ENCODE results near the gene KATNAL2. TPM values are rescaled to one million over a fixed set of nuclear protein-coding genes. Genes with fewer than 3 reads are reported as not detected.
A peak's percentile ranks its signal among the peaks of the same experiment; 100 is the strongest.

The KATNAL2 gene
- polyA plus RNA-seq, 3 donors = 0.35 to 0.36 TPM; not detected in 1

GRCh38 chr18:47095810-47096209, 178.4 kb downstream of the KATNAL2 start:
- Mint-ChIP-seq H3K27me3 (ENCODE audit: low read depth in 3 of 3) (peaks cover 1 to 4% (median 2%) of the 10 kb centered on the region in 3 donors), H3K27ac (no peak overlapping the region), H3K4me1 (no peaks in the 10 kb centered on the region), H3K9me3 (no peaks in the 10 kb centered on the region), H3K4me3 (no peak overlapping the region), H3K36me3 (peaks cover 5 to 7% of the 10 kb centered on the region in 2 donors)
- H3K79me2 ChIP-seq (ENCODE audit: insufficient read depth, low read length) = no peaks in the 10 kb centered on the region
- H3K9ac ChIP-seq (ENCODE audit: insufficient read depth, low read length, poor library complexity, severe bottlenecking) = no peak overlapping the region
- H3K27ac ChIP-seq (ENCODE audit: low read depth in 1 of 2, low read length in 2 of 2) = no peak overlapping the region
- H3K36me3 ChIP-seq (replicated peaks in 1 of 2; ENCODE audit: control insufficient read depth in 1 of 2, insufficient read depth in 2 of 2, low read length in 2 of 2) = no peaks in the 10 kb centered on the region
- H4K20me1 ChIP-seq (ENCODE audit: insufficient read depth, low read length) = no peaks in the 10 kb centered on the region
- H3K27me3 ChIP-seq (ENCODE audit: control insufficient read depth in 2 of 2, insufficient read depth in 2 of 2, low read length in 2 of 2) = no peaks in the 10 kb centered on the region
- intact Hi-C loops (cut with micrococcal nuclease) = no loop called here
- H3K4me1 ChIP-seq (ENCODE audit: control insufficient read depth in 1 of 2, insufficient read depth in 2 of 2, low read length in 2 of 2) = no peaks in the 10 kb centered on the region
- no peak for TF ChIP-seq CTCF (IDR thresholded peaks at IDR 0.05)
- 100% methylated on average over 2 of the region's 3 CpGs for WGBS (ENCODE audit: insufficient coverage)
- H3K9me3 ChIP-seq (replicated peaks in 1 of 2; ENCODE audit: control insufficient read depth in 1 of 2, insufficient read depth in 1 of 2, low read length in 2 of 2) = no peaks in the 10 kb centered on the region
- H3K4me3 ChIP-seq (replicated peaks in 1 of 3; ENCODE audit: low read depth in 2 of 3, low read length in 3 of 3) = no peak overlapping the region
- no peak overlapping the region for H2AFZ ChIP-seq (ENCODE audit: insufficient read depth, low read depth, low read length, poor library complexity, severe bottlenecking)
- H3K4me2 ChIP-seq (replicated peaks; ENCODE audit: extremely low read depth, low read length, poor library complexity, severe bottlenecking) = no peak overlapping the region
- no peak for DNase-seq

GRCh38 chr18:47100212-47100831, 182.9 kb downstream of the KATNAL2 start:
- H3K4me1 Mint-ChIP-seq = no peaks in the 10 kb centered on the region
- TF ChIP-seq CTCF (IDR thresholded peaks at IDR 0.05) = peak; percentile 61
- DNase-seq = peak in 2 of 3 donors; percentile 10
- no peaks in the 10 kb centered on the region for H4K20me1 ChIP-seq (ENCODE audit: insufficient read depth, low read length)
- H3K4me3 ChIP-seq (replicated peaks in 1 of 3; ENCODE audit: low read depth in 2 of 3, low read length in 3 of 3) = no peak overlapping the region
- H3K4me2 ChIP-seq (replicated peaks; ENCODE audit: extremely low read depth, low read length, poor library complexity, severe bottlenecking) = no peak overlapping the region
- intact Hi-C loops (cut with micrococcal nuclease) = loop anchor here (2.0 to 10.0 kb wide), 3 partner anchors 104 to 647 kb away; no protein-coding TSS in a partner anchor
- H2AFZ ChIP-seq (ENCODE audit: insufficient read depth, low read depth, low read length, poor library complexity, severe bottlenecking) = no peak overlapping the region
- H3K27ac ChIP-seq (ENCODE audit: low read depth in 1 of 2, low read length in 2 of 2) = no peak overlapping the region
- H3K36me3 Mint-ChIP-seq = peaks cover 27 to 29% of the 10 kb centered on the region in 2 donors
- H3K36me3 ChIP-seq (replicated peaks in 1 of 2; ENCODE audit: control insufficient read depth in 1 of 2, insufficient read depth in 2 of 2, low read length in 2 of 2) = peaks cover 5 to 17% of the 10 kb centered on the region in 2 donors
- no peak overlapping the region for H3K4me3 Mint-ChIP-seq
- H3K9ac ChIP-seq (ENCODE audit: insufficient read depth, low read length, poor library complexity, severe bottlenecking) = no peak overlapping the region
- H3K9me3 ChIP-seq (replicated peaks in 1 of 2; ENCODE audit: control insufficient read depth in 1 of 2, insufficient read depth in 1 of 2, low read length in 2 of 2) = no peaks in the 10 kb centered on the region
- no peaks in the 10 kb centered on the region for H3K27me3 ChIP-seq (ENCODE audit: control insufficient read depth in 2 of 2, insufficient read depth in 2 of 2, low read length in 2 of 2)
- 75% methylated on average over 4 of the region's 12 CpGs for WGBS (ENCODE audit: insufficient coverage)
- H3K9me3 Mint-ChIP-seq = no peaks in the 10 kb centered on the region
- no peaks in the 10 kb centered on the region for H3K79me2 ChIP-seq (ENCODE audit: insufficient read depth, low read length)
- H3K4me1 ChIP-seq (ENCODE audit: control insufficient read depth in 1 of 2, insufficient read depth in 2 of 2, low read length in 2 of 2) = no peaks in the 10 kb centered on the region
- peak overlapping the region in 1 of 7 donors; percentile 27 for H3K27ac Mint-ChIP-seq
- peaks cover 0 to 1% (median 0%) of the 10 kb centered on the region in 3 donors for H3K27me3 Mint-ChIP-seq (ENCODE audit: low read depth in 3 of 3)
